ENCODE data around the gene MYO16.

Gene MYO16

GRCh38 chr13:109139346-109139745 is 509.9 kb downstream of the MYO16 start:
- no peak for DNase-seq

- no peak for DNase-seq
These were observed 510.6 kb downstream of the MYO16 start for GRCh38 chr13:109140054-109140453.

DNA sequence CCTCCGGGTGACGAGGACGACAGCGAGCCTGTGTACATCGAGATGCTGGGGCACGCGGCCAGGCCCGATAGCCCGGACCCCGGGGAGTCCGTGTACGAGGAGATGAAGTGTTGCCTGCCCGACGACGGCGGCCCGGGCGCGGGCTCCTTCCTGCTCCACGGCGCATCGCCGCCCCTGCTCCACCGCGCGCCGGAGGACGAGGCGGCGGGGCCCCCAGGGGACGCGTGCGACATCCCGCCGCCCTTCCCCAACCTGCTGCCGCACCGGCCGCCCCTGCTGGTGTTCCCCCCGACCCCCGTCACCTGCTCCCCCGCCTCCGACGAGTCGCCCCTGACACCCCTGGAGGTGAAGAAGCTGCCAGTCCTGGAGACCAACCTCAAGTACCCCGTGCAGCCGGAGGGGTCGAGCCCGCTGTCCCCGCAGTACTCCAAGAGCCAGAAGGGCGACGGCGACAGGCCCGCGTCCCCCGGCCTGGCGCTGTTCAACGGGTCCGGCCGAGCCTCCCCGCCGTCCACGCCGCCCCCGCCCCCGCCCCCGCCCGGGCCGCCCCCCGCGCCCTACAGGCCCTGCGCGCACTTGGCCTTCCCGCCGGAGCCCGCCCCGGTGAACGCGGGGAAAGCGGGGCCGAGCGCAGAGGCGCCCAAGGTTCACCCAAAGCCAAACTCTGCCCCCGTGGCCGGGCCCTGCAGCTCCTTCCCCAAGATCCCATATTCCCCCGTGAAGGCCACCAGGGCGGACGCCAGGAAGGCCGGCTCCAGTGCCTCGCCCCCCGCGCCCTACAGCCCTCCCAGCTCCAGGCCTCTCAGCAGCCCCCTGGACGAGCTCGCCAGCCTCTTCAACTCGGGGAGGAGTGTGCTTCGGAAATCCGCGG is 511.3 kb downstream of the MYO16 start:
- no peak for DNase-seq

- no peak for DNase-seq
These were observed 512.3 kb downstream of the MYO16 start for GRCh38 chr13:109141706-109142105.

DNA sequence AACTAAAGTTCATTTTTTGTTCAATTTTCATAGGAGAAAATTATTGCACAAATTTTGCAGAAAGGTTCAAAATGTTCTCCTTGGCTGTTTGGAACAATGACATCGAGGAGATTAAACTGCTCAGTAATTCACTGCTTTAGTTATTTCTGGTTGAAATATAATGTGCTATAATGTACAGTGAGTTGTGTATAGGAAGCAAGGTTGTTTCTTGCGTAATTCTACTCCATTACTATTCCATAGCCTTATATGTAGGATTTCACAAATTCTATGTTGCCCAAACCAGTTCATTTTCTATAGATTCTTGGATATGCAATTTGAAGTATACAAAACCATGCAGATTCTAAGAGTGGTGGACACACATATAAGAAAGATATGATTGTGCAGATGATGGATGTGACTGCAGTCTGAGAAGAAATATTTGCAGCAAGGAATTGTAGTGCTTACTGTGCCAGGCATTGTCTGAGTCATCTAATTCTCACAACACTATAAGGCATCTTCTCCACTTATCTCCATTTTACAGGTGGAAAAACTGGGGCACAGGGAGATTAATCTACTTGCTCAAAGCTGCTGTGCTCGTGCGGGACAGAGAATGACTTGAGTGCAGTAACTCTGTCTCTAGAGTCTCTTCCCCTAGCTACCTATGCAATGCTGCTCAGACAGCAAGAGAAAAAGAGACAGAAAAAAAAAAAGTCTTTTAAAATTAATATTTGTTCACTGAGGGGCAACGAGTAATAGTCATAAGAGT is 515.5 kb downstream of the MYO16 start:
- DNase-seq: no peak

- no peak for DNase-seq
These were observed 516.2 kb downstream of the MYO16 start for GRCh38 chr13:109145631-109146030.

GRCh38 chr13:109146393-109146792 is 517.0 kb downstream of the MYO16 start:
- DNase-seq: no peak

GRCh38 chr13:109146912-109147647 is 517.7 kb downstream of the MYO16 start:
- no peak for DNase-seq

DNA sequence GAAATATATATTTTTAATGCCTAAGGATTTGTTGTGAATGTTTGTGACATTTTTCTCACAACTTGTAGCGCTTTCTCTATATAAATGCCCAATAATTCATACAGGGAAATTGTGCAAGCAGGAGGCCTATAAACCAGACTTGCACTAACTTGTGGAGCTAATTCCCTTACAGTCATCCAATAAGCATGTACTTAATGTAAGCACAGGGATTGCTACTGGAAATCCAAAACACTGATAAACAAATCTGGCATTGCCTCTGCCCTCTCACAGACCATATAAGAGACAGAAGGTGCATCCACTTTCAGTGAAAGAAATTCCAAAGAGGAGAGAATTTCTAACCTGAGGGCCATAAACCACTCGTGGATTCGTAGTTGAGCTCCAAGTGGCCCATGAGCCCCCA is 518.8 kb downstream of the MYO16 start:
- no peak for DNase-seq

DNA sequence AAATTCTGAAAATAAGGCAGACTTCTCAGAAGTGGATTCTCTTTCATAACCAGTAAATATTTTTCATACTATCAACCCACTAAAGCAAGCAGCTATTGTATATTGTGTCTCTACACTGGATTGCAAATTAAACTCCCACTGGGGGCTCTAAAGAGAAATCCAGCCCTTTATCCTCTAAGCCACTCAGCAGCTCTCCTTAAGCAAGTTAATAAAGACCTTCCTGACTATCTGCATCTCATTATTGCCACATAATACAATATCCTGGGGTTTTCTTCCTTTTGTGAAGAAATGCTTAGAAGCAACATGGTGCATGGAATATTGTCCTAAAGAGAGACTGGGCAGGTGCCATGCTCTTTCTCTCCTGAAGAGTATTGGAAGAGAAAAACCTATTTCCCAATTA is 521.3 kb downstream of the MYO16 start:
- DNase-seq: no peak

- no peak for DNase-seq
These were observed 521.8 kb downstream of the MYO16 start for GRCh38 chr13:109151255-109151654.

DNA sequence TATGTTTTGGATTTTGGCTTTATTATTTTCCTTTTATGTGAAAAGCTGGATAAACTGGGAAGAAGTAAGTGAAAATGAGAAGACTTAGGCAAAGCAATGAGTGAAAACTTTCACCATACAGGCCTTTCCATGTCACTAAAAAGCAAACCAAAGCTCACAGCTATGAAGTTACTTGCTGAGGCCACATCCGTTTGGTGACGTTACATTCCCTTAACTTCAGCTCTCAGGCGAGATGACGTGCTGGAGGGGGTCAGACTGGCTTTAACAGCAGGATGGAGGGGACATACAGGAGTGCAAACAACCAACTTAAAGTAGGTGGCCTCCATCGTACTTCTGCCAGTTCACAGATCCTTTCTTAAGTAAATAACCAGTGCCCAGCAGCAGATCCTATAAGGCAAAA is 522.3 kb downstream of the MYO16 start:
- no peak for DNase-seq

DNA sequence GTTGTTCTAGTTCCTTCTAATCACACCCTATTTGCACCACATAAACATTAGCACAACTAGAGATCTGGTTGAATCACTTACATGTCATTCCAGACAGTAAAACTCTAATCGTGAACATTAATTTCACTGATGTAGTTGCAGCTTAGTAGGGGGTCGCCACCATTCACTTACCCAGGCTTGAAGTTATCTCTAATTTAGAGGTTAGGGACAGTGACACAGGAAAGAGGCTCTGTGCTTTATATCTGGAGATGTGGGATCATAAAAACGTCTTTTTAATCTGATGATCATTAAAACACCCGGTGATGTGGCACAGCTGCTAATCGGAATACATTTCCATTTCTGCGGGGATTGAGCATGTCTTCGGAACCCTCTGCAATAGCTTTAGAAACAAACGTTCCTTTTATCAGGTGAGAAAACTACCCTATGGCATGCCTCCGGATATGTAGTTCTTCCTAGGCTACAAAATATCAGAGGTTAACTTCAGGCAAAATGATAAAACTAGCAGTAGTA is 523.0 kb downstream of the MYO16 start:
- no peak for DNase-seq

DNA sequence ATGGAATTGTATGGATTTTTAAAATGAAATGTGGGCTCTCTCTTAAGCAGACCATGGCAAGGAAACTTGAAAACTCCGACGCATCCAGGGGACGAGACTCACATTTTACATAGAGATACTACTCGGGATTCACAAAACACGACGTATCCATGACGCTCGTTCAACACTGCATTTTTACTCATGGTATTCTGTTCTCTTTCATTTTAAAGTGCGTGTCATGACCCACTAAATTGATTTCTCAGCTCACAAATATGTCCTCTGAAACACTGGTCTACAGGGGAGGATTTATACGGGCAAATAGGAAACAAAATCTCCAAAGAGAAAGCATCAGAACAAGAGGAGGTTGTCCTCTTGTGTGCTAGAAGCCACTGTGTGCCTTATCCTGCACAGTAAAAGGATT is 523.5 kb downstream of the MYO16 start:
- DNase-seq: no peak

GRCh38 chr13:109154146-109154545 is 524.7 kb downstream of the MYO16 start:
- DNase-seq: no peak

GRCh38 chr13:109154546-109154945 is 525.1 kb downstream of the MYO16 start:
- no peak for DNase-seq

GRCh38 chr13:109154966-109155761 is 525.8 kb downstream of the MYO16 start:
- DNase-seq: no peak

DNA sequence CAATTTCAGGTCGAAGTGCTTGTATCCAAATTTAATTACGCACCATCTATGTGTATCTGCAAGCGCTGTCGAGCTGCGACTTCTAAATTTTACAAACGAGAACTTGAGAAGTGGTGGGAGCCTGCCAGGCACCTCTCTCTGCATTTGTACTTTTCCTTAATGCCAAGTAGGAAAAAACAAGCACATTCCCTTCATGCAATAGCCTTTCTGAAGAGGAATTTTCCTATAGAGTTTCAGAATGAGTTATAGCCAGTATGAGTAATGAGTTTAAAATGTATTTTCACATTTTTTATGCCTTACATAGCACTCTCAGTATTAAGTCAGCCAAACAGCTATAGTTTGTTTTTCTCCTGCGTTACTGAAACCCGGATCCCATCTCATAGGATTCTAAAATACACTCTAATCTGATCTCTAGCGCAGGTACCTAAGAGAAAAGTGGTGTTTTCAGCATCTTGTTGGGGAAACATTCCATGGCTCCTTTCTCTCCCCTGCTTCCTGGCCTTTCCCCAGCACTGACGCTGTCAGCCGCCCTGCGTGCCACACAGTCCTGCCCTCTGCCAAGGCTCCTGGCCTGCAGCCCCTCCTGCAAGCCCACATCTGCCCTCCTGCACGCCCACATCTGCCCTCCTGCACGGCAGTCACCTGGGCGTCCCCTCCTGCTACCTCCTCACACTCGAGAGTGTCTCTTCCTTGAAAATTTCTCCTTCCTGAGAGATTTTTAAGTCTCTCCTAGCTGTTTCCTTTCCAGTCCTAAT is 526.9 kb downstream of the MYO16 start:
- DNase-seq: no peak

GRCh38 chr13:109157275-109157674 is 527.9 kb downstream of the MYO16 start:
- no peak for DNase-seq

DNA sequence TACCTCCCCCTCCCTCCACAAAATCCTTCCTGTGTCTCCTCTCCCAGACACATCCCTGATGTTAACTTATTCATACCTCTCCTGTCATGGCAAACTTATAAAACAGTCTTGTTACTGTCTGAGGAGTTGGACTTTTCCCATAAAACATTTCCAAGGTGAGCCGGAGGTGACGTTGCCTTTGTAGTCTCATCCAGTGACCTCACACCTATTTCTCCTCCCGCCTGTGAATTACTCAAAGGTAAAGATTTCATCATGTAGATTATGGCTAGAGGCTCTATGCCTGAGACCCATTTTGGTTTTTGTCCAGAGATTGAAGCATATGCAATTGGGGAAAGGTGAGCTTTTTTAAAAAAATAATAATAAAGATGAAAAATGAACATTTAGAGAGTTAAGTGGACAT is 529.0 kb downstream of the MYO16 start:
- no peak for DNase-seq

- DNase-seq: no peak
These were observed 530.4 kb downstream of the MYO16 start for GRCh38 chr13:109159650-109160309.

Data from activated CD4-positive, CD25-positive, alpha-beta regulatory T cell (primary cell).